ENCODE data around the gene NFAM1. TPM values are rescaled to one million over a fixed set of nuclear protein-coding genes. Genes with fewer than 3 reads are reported as not detected.

NFAM1 gene
- total RNA-seq, 1 experiment from 2014 or later = 0.12 TPM

GRCh38 chr22:42350373-42350772 lies 81.8 kb downstream of the NFAM1 start:
- ChIA-PET RAD21 (ENCODE audit: low non-redundant PET in 1 of 2, low total read pairs in 2 of 2, uncharacterized antibody in 2 of 2, unreplicated experiment in 2 of 2) (no interaction called here), POLR2A (no interaction called here), CTCF (no interaction called here)
- no peak overlapping the region for H3K4me3 ChIP-seq (replicated peaks in 1 of 2; ENCODE audit: low read depth in 1 of 2, low read length in 2 of 2)
- no peak overlapping the region for H3K27ac ChIP-seq (ENCODE audit: low read depth, low read length)
- intact Hi-C loops (cut with micrococcal nuclease) = no loop called here
- no TSS peak for BruUV-seq (replicated peaks)
- H3K4me1 ChIP-seq (ENCODE audit: control insufficient read depth in 1 of 2, insufficient read depth in 2 of 2, low read length in 2 of 2) = peaks cover 0 to 3% of the 10 kb centered on the region in 2 experiments; a peak in 1 of 4 replicates
- H3K9me3 ChIP-seq (ENCODE audit: control insufficient read depth in 1 of 2, insufficient read depth in 1 of 2, low read depth in 1 of 2, low read length in 2 of 2) = no peaks in the 10 kb centered on the region
- H2AFZ ChIP-seq (ENCODE audit: low read depth, low read length, poor library complexity, severe bottlenecking) = no peak overlapping the region
- H3K36me3 ChIP-seq (ENCODE audit: control insufficient read depth in 1 of 2, insufficient read depth in 2 of 2, low read length in 2 of 2) = no peaks in the 10 kb centered on the region
- no peak overlapping the region for H3K4me2 ChIP-seq (ENCODE audit: low read length)
- TF ChIP-seq ELF1 (IDR thresholded peaks at IDR 0.05; ENCODE audit: borderline replicate concordance, low read depth) (no peak), CBX3 (IDR thresholded peaks at IDR 0.05; ENCODE audit: low read depth) (no peak), SIN3A (IDR thresholded peaks at IDR 0.05; ENCODE audit: low read depth) (no peak), CTCF (IDR thresholded peaks at IDR 0.05 in 2 of 3, conservative IDR thresholded peaks at IDR 0.05 in 1 of 3; ENCODE audit: borderline replicate concordance in 1 of 3, insufficient read depth in 1 of 3, low read depth in 2 of 3, low read length in 2 of 3) (no peak), EGR1 (IDR thresholded peaks at IDR 0.05; ENCODE audit: low read depth) (no peak), JUND (IDR thresholded peaks at IDR 0.05) (no peak)
- no peaks in the 10 kb centered on the region for H3K9me2 ChIP-seq (ENCODE audit: insufficient read depth)
- no peaks in the 10 kb centered on the region for H3K27me3 ChIP-seq (ENCODE audit: insufficient read depth, low read length)
- H3K9ac ChIP-seq (ENCODE audit: low read length) = no peak overlapping the region
- H3K79me2 ChIP-seq (ENCODE audit: insufficient read depth, low read length) = no peaks in the 10 kb centered on the region
- no peak for DNase-seq (ENCODE audit: low read depth, low spot score)
- H4K20me1 ChIP-seq (ENCODE audit: insufficient read depth) = no peaks in the 10 kb centered on the region
- ATAC-seq = no peak

- Histone ChIP-seq H3K4me1 (ENCODE audit: control insufficient read depth in 1 of 2, insufficient read depth in 2 of 2, low read length in 2 of 2) (peaks cover 5 to 9% of the 10 kb centered on the region in 2 experiments), H3K27me3 (ENCODE audit: insufficient read depth, low read length) (no peaks in the 10 kb centered on the region), H2AFZ (ENCODE audit: low read depth, low read length, poor library complexity, severe bottlenecking) (no peak overlapping the region), H3K9me2 (ENCODE audit: insufficient read depth) (no peaks in the 10 kb centered on the region), H3K9ac (ENCODE audit: low read length) (no peak overlapping the region), H3K36me3 (ENCODE audit: control insufficient read depth in 1 of 2, insufficient read depth in 2 of 2, low read length in 2 of 2) (no peaks in the 10 kb centered on the region), H3K9me3 (ENCODE audit: control insufficient read depth in 1 of 2, insufficient read depth in 1 of 2, low read depth in 1 of 2, low read length in 2 of 2) (no peaks in the 10 kb centered on the region), H3K4me3 (replicated peaks in 1 of 2; ENCODE audit: low read depth in 1 of 2, low read length in 2 of 2) (no peak overlapping the region), H4K20me1 (ENCODE audit: insufficient read depth) (no peaks in the 10 kb centered on the region), H3K4me2 (ENCODE audit: low read length) (no peak overlapping the region), H3K27ac (ENCODE audit: low read depth, low read length) (no peak overlapping the region), H3K79me2 (ENCODE audit: insufficient read depth, low read length) (no peaks in the 10 kb centered on the region)
- no TSS peak for BruUV-seq (replicated peaks)
- ChIA-PET CTCF (no interaction called here), POLR2A (no interaction called here), RAD21 (ENCODE audit: low non-redundant PET in 1 of 2, low total read pairs in 2 of 2, uncharacterized antibody in 2 of 2, unreplicated experiment in 2 of 2) (no interaction called here)
- TF ChIP-seq YY1 (IDR thresholded peaks at IDR 0.05; ENCODE audit: extremely low read depth, insufficient replicate concordance, low read depth, low read length) = no peak
- intact Hi-C loops (cut with micrococcal nuclease) = no loop called here
- no peak for ATAC-seq
- no peak for DNase-seq (ENCODE audit: low read depth, low spot score)
These were observed 84.8 kb downstream of the NFAM1 start for GRCh38 chr22:42347281-42347824.
